Germinal center (tissue), 1 donor: ENCODE data around the gene GNB1L.
"Not testable (repeated sequence)": the region's sequence is repeated elsewhere in the genome, so short reads cannot be mapped to it uniquely, and the experiment has no call there.

Experiments
- DNase-seq: peaks from one replicate; pipeline ENCODE4 v3.0.0; 2012; ENCODE audit warnings: mixed read lengths, low spot score

The GNB1L gene

GRCh38 chr22:19795617-19796008 lies 59.1 kb downstream of the GNB1L start:
- DNase-seq = no peak

- DNase-seq = no peak
Observed at GRCh38 chr22:19793661-19794310, 60.9 kb downstream of the GNB1L start.

DNA sequence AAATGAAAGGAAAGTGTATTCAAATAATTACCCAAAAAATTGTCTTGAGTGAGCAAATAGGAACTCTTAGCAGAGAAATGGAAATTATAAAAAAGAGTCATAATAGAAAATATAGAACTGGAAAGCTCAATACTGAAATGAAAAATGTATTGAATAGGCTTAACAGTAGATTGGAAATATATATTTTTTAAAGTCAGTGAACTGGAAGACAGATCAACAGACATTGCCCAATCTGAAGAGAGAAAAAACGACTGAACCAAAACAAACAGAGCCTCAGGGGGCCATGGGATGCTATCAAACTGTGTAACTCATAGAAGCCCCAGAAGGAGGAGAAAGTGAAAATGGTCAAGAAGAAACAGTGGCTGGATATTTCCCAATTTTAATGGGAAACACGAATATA lies 61.5 kb downstream of the GNB1L start:
- no peak for DNase-seq

DNA sequence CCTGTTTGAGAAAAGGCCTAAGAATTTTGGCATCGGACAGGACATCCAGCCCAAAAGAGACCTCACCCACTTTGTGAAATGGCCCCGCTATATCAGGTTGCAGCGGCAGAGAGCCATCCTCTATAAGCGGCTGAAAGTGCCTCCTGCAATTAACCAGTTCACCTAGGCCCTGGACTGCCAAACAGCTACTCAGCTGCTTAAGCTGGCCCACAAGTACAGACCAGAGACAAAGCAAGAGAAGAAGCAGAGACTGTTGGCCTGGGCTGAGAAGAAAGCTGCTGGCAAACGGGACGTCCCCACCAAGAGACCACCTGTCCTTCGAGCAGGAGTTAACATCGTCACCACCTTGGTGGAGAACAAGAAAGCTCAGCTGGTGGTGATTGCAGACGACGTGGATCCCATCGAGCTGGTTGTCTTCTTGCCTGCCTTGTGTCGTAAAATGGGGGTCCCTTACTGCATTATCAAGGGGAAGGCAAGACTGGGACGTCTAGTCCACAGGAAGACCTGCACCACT lies 62.2 kb downstream of the GNB1L start:
- not testable (repeated sequence) for DNase-seq

DNA sequence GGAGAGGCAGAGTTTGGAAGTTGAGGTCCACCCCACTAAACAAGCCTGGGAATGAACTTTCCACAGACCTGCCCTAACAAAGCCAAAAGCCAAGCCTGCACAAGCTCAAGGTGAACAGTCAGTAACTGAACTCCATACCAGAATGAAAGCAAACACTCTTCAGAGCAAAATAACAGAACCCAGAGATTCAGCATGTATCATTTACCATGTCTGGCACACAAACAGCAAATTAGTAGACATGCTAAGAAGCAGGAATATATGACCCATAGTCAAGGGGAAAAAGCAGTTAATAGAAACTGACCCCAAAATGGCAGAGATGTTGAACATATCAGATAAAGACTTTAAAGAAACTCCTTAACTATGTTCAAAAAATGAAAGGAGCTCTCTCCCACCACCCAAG lies 62.8 kb downstream of the GNB1L start:
- no peak for DNase-seq

DNA sequence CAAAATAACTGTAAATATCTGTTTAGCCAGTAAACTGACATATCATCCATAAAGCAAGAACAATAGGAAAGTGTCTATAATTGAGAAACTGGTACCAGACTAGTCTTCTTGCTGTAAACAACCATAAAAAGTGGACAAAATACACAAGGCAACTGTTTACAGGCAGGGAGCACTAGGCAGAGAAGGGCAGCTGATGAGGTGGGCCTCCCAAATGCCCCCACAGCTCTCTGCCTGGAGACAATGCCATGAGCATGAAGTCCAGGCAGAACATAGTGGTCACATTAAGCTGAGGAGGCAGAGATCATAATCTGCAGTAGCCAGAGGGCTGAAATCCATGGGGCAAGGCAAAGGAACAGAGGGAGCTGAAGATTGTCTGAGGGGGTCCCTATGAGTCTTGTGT lies 63.4 kb downstream of the GNB1L start:
- DNase-seq = no peak

GRCh38 chr22:19789828-19790227 lies 64.8 kb downstream of the GNB1L start:
- no peak for DNase-seq

DNA sequence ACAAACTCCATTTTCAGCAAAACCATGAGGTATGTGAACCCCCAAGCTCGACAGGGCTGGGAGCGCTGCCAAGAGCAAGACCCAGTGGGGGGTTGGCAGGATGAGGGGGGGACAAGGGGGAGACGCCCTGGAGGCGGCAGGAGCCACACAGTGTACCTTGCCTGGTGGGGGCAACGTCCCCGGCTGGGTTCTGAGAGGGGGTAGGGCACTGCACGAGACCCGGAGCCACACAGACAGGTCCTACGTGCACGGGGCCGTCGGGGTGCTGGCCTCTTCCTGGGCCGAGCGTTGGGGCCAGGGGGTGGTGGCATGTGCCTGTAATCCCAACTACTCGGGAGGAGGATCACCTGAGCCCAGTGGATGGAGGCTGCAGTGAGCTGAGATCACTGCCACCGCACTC lies 65.3 kb downstream of the GNB1L start:
- no peak for DNase-seq

DNA sequence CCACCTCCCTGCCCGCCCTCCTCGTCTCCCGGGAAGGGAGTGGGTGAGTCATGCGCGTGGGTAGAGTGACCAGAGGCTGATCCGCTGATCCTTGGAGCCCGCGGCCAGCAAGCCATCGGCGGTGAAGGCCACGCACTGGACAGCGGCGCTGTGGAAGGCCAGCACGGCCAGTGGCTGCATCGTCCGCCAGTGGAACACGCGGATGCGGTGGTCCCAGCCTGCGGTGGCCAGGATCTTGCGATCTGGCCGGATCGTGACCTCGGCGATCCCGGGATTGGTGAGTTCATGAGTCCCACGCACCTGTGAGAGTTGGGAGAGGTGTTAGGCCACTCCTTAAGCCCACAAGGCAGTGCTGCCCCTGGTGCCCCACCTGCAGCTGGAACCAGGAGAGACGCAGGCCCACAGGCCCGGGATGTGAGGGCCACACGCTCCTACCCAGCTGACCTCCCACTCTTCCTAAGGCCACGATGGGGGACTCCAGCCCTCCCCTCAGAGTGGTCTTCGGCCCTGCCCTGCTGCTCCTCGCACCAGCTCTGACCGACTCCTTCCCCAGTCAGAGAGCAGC lies 65.9 kb downstream of the GNB1L start:
- DNase-seq = no peak

DNA sequence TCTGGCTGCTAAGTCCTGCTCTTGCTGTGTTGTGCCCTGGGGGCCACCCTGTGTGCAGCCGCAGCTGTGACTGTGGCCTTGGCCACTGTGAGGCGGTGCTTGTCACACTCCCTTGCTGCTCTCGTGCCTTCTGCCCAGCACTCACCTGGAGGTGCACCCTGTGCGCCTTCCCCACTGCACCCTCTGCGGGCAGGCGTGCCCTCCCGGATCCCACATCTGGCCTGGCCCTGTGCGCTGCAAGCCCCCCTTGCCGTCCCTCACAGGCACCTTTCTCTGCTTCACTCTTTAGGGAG lies 66.9 kb downstream of the GNB1L start:
- no peak for DNase-seq

GRCh38 chr22:19786959-19787848 lies 67.5 kb downstream of the GNB1L start:
- DNase-seq = no peak

DNA sequence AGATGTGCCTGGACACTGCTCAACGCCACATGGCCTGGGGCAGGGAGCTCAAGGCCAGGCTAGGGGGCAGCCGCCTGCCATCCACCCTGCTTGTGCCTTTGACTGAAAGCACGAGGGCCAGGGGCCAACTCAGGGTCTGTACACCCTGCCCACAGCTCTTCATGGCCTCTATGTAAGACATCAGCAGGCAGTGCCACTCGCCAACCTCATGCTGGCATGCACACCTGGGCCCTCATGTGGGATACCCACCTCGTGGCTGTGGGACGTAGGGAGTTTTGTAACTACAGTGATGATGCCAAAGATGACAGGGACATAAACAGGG lies 68.4 kb downstream of the GNB1L start:
- no peak for DNase-seq

- no peak for DNase-seq
Observed at GRCh38 chr22:19785461-19786263, 69.0 kb downstream of the GNB1L start.

DNA sequence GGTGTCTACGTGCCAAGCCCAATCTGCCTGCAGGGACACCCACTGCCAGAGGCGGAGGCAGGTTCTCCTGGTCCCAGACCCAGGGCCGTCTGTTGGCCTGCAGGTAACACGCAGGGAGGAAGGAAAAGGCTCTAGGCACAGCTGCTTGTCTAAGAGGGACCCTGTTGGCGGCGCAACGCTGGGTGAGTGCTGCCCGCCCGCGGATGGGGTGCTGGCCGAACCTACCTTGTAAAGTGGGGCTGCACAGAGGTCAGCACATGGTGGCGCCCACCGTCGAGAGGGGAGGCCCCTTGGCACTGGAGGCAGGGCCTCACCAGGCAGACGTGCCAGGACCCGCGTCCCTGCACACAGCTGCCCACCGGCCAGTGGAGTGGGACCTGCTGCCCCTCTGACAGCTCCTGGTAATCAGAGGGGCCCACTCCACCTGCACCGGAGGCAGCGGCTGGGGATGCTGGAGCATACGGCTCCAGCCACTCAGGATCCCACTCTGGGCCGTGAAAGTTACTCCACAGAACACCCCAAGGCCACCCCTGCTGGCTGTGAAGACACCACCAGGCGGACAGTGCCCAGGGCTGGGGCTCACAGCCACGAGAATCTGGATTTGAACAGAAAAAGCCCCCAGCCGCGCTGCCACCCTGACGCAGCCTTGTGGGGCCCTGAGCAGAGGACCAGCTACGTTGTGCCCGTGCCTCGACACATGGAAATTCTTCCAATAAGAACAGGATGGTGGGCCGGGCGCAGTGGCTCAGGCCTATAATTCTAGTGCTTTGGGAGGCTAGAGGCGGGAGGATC lies 70.1 kb downstream of the GNB1L start:
- DNase-seq = no peak

DNA sequence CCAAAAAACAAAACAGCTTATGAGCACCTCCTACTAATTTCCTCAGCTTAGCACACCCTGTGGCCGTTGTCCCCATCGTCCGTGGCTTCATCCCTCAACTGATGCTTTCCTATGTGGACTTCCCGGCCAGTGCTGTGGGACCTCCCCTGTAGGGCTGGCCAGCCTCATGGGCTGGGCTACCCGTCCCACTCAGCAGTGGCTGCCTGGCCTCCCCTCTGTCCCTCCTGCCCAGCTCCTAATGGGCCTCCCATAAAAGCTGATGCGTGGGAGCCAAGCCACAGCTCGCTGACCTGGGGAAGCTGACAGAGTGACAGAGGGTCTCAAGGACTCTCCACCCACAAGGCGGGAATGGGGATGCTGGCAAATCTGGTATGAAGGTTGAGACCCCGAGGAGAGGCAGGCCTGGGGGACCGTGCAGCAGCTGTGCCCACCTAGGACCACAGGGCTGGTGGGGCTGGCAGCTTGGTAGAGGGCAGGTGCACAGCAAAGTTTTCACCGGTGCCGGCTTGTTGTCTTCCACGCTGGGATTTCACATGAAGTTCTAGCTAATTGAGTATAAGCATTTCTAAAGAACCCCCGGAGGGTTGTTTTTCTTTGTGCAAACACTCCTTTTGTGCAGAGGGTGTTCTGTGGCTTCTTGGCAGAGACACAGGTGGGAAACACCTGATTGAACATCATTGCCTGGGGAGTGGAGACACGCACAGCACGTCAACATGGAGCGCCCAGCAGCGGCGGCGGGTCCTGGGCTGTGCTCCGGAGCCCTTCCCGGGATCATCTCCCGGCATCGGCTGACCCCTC lies 70.9 kb downstream of the GNB1L start:
- no peak for DNase-seq

GRCh38 chr22:19782533-19782932 lies 72.1 kb downstream of the GNB1L start:
- no peak for DNase-seq

DNA sequence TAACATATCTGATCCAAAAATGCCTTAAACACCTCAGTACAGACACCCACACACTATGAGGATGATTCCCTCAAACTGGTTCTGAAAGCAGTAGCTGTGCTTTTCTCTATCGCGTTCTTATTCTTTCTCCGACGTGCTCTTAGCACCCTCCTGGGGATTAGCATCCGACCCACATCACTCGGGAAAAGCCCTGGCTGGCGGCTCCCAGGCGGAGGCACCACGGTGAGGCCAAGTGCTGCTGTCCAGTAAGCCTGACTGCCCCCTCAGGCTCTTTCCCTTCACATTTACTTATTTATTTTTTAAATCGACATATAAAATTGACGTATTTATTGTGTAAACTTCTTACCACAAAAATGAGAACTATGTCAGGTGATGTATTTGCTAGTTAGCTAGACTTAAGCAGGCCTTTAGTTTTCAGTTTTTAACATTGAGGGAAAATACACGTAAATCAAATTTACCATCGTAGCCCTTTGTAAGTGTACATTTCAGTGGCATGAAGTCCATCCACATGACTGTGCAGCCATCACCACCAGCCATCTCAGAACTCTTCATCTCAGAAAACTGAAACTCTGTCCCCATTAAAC lies 74.9 kb downstream of the GNB1L start:
- no peak for DNase-seq

GRCh38 chr22:19779011-19779421 lies 75.7 kb downstream of the GNB1L start:
- DNase-seq = no peak

DNA sequence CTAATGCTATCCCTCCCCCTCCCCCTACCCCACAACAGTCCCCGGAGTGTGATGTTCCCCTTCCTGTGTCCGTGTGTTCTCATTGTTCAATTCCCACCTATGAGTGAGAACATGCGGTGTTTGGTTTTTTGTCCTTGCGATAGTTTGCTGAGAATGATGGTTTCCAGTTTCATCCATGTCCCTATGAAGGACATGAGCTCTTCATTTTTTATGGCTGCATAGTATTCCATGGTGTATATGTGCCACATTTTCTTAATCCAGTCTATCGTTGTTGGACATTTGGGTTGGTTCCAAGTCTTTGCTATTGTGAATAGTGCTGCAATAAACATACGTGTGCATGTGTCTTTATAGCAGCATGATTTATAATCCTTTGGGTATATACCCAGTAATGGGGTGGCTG lies 77.5 kb downstream of the GNB1L start:
- DNase-seq = not testable (repeated sequence)

GRCh38 chr22:19776433-19777031 lies 78.1 kb downstream of the GNB1L start:
- DNase-seq = no peak
